ENCODE data around the gene OFD1.

OFD1 gene

GRCh38 chrX:13703135-13703534 is 31.4 kb upstream of the OFD1 start:
- H3K36me3 ChIP-seq (replicated peaks; ENCODE audit: insufficient read depth, low read length), result no peaks in the 10 kb centered on the region
- H3K9ac ChIP-seq (ENCODE audit: low read length), result no peak overlapping the region
- no peaks in the 10 kb centered on the region for H3K27me3 ChIP-seq (replicated peaks; ENCODE audit: insufficient read depth, low read length)
- H2AFZ ChIP-seq (ENCODE audit: low read length), result no peak overlapping the region
- H4K20me1 ChIP-seq (ENCODE audit: insufficient read depth, low read length), result no peaks in the 10 kb centered on the region
- no peaks in the 10 kb centered on the region for H3F3A ChIP-seq (ENCODE audit: insufficient read depth, low read length)
- no peaks in the 10 kb centered on the region for H3K9me3 ChIP-seq (replicated peaks; ENCODE audit: insufficient read depth, low read length)
- no peaks in the 10 kb centered on the region for H3K9me2 ChIP-seq (replicated peaks; ENCODE audit: insufficient read depth, low read length)
- H3K4me1 ChIP-seq (ENCODE audit: low read length), result no peaks in the 10 kb centered on the region
- H3K4me3 ChIP-seq (ENCODE audit: low read length), result no peak overlapping the region
- TF ChIP-seq EZH2phosphoT487 (IDR thresholded peaks at IDR 0.05; ENCODE audit: low read length) (no peak), EZH2 (optimal IDR thresholded peaks at IDR 0.05; ENCODE audit: low read depth, low read length) (no peak), CTCF (IDR thresholded peaks at IDR 0.05; ENCODE audit: low read length) (no peak)
- H3K4me2 ChIP-seq (ENCODE audit: low read depth, low read length), result no peak overlapping the region
- no peak for DNase-seq
- peaks cover 71% of the 10 kb centered on the region for H3K79me2 ChIP-seq (ENCODE audit: low read length)
- no peak overlapping the region for H3K27ac ChIP-seq (ENCODE audit: low read length)

- Histone ChIP-seq H2AFZ (ENCODE audit: low read length) (no peak overlapping the region), H3K9ac (ENCODE audit: low read length) (no peak overlapping the region), H3K36me3 (replicated peaks; ENCODE audit: insufficient read depth, low read length) (no peaks in the 10 kb centered on the region), H3K4me1 (ENCODE audit: low read length) (no peaks in the 10 kb centered on the region), H3K4me3 (ENCODE audit: low read length) (no peak overlapping the region), H3K9me3 (replicated peaks; ENCODE audit: insufficient read depth, low read length) (no peaks in the 10 kb centered on the region), H3F3A (ENCODE audit: insufficient read depth, low read length) (no peaks in the 10 kb centered on the region), H3K27me3 (replicated peaks; ENCODE audit: insufficient read depth, low read length) (no peaks in the 10 kb centered on the region), H3K79me2 (ENCODE audit: low read length) (peaks cover 67% of the 10 kb centered on the region), H4K20me1 (ENCODE audit: insufficient read depth, low read length) (no peaks in the 10 kb centered on the region), H3K27ac (ENCODE audit: low read length) (no peak overlapping the region), H3K4me2 (ENCODE audit: low read depth, low read length) (no peak overlapping the region), H3K9me2 (replicated peaks; ENCODE audit: insufficient read depth, low read length) (no peaks in the 10 kb centered on the region)
- TF ChIP-seq EZH2phosphoT487 (IDR thresholded peaks at IDR 0.05; ENCODE audit: low read length) (no peak), EZH2 (optimal IDR thresholded peaks at IDR 0.05; ENCODE audit: low read depth, low read length) (no peak), CTCF (IDR thresholded peaks at IDR 0.05; ENCODE audit: low read length) (no peak)
- no peak for DNase-seq
Measured at GRCh38 chrX:13703589-13703988, 31.0 kb upstream of the OFD1 start.

- Histone ChIP-seq H3K9ac (ENCODE audit: low read length) (no peak overlapping the region), H3K27me3 (replicated peaks; ENCODE audit: insufficient read depth, low read length) (no peaks in the 10 kb centered on the region), H3K36me3 (replicated peaks; ENCODE audit: insufficient read depth, low read length) (no peaks in the 10 kb centered on the region), H3K4me3 (ENCODE audit: low read length) (no peak overlapping the region), H3K79me2 (ENCODE audit: low read length) (peaks cover 9% of the 10 kb centered on the region; the same call in 1 of the 2 replicates), H3K4me2 (ENCODE audit: low read depth, low read length) (no peak overlapping the region), H3K4me1 (ENCODE audit: low read length) (no peaks in the 10 kb centered on the region), H4K20me1 (ENCODE audit: insufficient read depth, low read length) (no peaks in the 10 kb centered on the region), H3K9me3 (replicated peaks; ENCODE audit: insufficient read depth, low read length) (no peaks in the 10 kb centered on the region), H3F3A (ENCODE audit: insufficient read depth, low read length) (no peaks in the 10 kb centered on the region), H2AFZ (ENCODE audit: low read length) (no peak overlapping the region), H3K9me2 (replicated peaks; ENCODE audit: insufficient read depth, low read length) (no peaks in the 10 kb centered on the region), H3K27ac (ENCODE audit: low read length) (no peak overlapping the region)
- TF ChIP-seq EZH2phosphoT487 (IDR thresholded peaks at IDR 0.05; ENCODE audit: low read length), result no peak
- TF ChIP-seq CTCF (IDR thresholded peaks at IDR 0.05; ENCODE audit: low read length), result no peak
- TF ChIP-seq EZH2 (optimal IDR thresholded peaks at IDR 0.05; ENCODE audit: low read depth, low read length), result no peak
- DNase-seq, result no peak
Measured at GRCh38 chrX:13711141-13711540, 23.4 kb upstream of the OFD1 start.
